Endothelial cell (in vitro differentiated cells): Measurements from ENCODE around the gene TMEM132D. TPM values are rescaled to one million over a fixed set of nuclear protein-coding genes. Genes with fewer than 3 reads are reported as not detected.

Source experiments
- DNase-seq: peaks from one replicate; pipeline ENCODE4 v3.0.0; 2021; ENCODE audit warnings: low spot score
- H3K27ac Mint-ChIP-seq: one replicate; pipeline ENCODE4 v1.8.0; 2021; ENCODE audit warnings: mixed read lengths, inconsistent platforms; ENCODE audit not compliant: unreplicated experiment
- H3K27me3 Mint-ChIP-seq: one replicate; pipeline ENCODE4 v1.8.0; 2021; ENCODE audit warnings: mild to moderate bottlenecking, moderate library complexity, mixed read lengths, inconsistent platforms; ENCODE audit not compliant: unreplicated experiment
- H3K36me3 Mint-ChIP-seq: one replicate; pipeline ENCODE4 v1.8.0; 2021; ENCODE audit warnings: mild to moderate bottlenecking, low read depth, mixed read lengths, inconsistent platforms; ENCODE audit not compliant: unreplicated experiment
- H3K4me1 Mint-ChIP-seq: one replicate; pipeline ENCODE4 v1.8.0; 2021; ENCODE audit warnings: mild to moderate bottlenecking, mixed read lengths, inconsistent platforms; ENCODE audit not compliant: unreplicated experiment
- H3K4me3 Mint-ChIP-seq: one replicate; pipeline ENCODE4 v1.8.0; 2021; ENCODE audit warnings: mild to moderate bottlenecking, mixed read lengths, inconsistent platforms; ENCODE audit not compliant: unreplicated experiment
- H3K9me3 Mint-ChIP-seq: one replicate; pipeline ENCODE4 v1.8.0; 2021; ENCODE audit warnings: mixed read lengths, inconsistent platforms; ENCODE audit not compliant: unreplicated experiment
- CTCF ChIP-seq: fragments of 200-600 bp; sonication (generic); IDR thresholded peaks from one replicate; pipeline ENCODE4 v1.5.0; 2021; ENCODE audit warnings: antibody characterized with exemption; ENCODE audit not compliant: unreplicated experiment
- total RNA-seq: library from RNA; stranded (reverse); fragmentation: NEBNext Ultra II Directional; extraction: Animal tissue kit (Norgen Biotek cat#: 25700); gene quantifications from one replicate; pipeline ENCODE4 v1.2.1, GENCODE V29; 2021; ENCODE audit not compliant: unreplicated experiment

The TMEM132D gene
- total RNA-seq, 1 donor from 2014 or later = not detected

DNA sequence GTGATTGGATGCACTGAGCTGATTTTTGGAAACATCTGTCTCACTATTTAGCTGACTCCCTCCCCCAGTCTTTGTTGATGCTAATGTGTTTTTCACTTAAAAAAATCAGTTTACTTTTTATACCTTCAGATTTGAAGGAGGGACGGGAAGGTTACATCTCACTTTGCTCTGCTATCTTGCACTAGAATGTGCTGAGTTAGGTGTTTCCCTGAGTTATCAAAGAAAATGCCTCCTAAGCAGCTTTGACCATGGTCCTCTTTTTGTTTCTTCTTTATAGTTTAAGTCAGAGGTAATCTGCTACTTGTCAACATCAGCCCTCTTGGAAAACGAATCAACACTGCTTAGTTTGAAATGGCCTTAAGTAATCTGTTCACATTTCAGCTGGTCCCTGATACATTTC, 222.0 kb downstream of the TMEM132D start:
- Mint-ChIP-seq H3K9me3 (peaks cover 32% of the 10 kb centered on the region), H3K27ac (no peak overlapping the region), H3K4me1 (no peaks in the 10 kb centered on the region), H3K36me3 (peaks cover under 1% of the 10 kb centered on the region), H3K4me3 (no peak overlapping the region), H3K27me3 (peaks cover 3% of the 10 kb centered on the region)
- no peak for TF ChIP-seq CTCF
- no peak for DNase-seq

DNA sequence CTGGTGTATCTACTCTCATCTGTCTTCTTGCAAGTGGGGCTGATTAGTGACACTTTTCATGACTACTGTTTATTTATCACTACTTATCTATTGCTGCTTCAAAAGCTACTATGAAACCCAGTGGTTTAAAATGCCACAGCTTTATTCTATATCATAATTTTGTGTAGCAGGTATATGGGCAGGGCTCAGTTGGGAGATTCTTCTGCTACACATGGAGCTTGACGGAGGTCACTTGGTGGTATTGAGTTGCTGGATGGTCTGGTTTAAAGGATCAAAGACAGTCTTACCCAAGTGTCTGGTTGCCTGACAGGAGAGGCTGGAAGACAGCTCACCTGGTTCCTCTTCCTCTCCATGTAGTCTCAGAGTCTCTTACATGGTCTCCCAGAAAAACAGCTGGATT, 222.7 kb downstream of the TMEM132D start:
- Mint-ChIP-seq H3K9me3 (peaks cover 38% of the 10 kb centered on the region), H3K4me3 (no peak overlapping the region), H3K36me3 (peaks cover 6% of the 10 kb centered on the region), H3K4me1 (no peaks in the 10 kb centered on the region), H3K27ac (no peak overlapping the region), H3K27me3 (peaks cover 4% of the 10 kb centered on the region)
- no peak for DNase-seq
- TF ChIP-seq CTCF = no peak

GRCh38 chr12:129676411-129676810, 227.4 kb downstream of the TMEM132D start:
- no peak for DNase-seq
- peaks cover 6% of the 10 kb centered on the region for H3K36me3 Mint-ChIP-seq
- peaks cover 4% of the 10 kb centered on the region for H3K27me3 Mint-ChIP-seq
- peaks cover 35% of the 10 kb centered on the region for H3K9me3 Mint-ChIP-seq
- H3K4me1 Mint-ChIP-seq = no peaks in the 10 kb centered on the region
- no peak for TF ChIP-seq CTCF
- H3K27ac Mint-ChIP-seq = no peak overlapping the region
- H3K4me3 Mint-ChIP-seq = no peak overlapping the region

DNA sequence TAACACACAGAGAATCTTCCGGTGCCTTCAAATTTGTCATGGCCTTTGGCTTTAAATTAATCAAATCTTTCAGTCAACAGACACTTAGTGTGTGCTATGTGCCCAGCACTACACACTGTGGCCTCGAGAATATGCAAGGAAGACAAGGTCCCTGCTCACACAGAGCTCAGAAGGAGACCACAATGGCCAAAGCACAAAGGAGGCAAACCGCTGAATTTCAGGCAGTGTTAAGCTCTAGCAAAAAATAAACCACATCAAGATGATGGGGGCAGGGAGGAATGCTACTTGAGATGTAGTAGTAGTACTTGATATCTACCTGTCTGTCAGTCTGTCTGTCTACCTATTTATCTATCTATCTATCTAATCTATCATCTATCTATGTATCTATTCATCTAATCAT, 227.9 kb downstream of the TMEM132D start:
- no peak for DNase-seq
- H3K27me3 Mint-ChIP-seq = peaks cover 4% of the 10 kb centered on the region
- H3K4me1 Mint-ChIP-seq = no peaks in the 10 kb centered on the region
- H3K9me3 Mint-ChIP-seq = peaks cover 35% of the 10 kb centered on the region
- H3K27ac Mint-ChIP-seq = no peak overlapping the region
- TF ChIP-seq CTCF = no peak
- no peak overlapping the region for H3K4me3 Mint-ChIP-seq
- peaks cover 6% of the 10 kb centered on the region for H3K36me3 Mint-ChIP-seq

DNA sequence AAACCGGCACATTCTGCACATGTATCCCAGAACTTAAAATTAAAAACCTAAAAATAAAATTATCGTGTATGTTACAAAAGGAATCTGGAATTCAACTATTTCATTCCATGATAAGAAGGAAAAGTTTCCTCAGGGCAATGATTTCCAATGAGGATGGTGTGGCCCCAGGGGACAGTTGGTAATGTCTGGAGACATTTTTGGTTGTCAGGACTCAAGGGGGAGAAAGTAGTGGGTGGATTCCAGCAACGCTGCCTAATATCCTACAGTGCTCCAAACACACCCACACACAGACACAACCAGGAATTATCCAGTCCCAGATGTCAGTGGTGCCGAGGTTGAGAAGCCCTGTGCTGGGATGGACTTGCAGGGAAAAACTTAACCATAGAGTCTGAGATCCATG, 228.3 kb downstream of the TMEM132D start:
- H3K27ac Mint-ChIP-seq = no peak overlapping the region
- peaks cover 36% of the 10 kb centered on the region for H3K9me3 Mint-ChIP-seq
- no peak for TF ChIP-seq CTCF
- H3K4me1 Mint-ChIP-seq = no peaks in the 10 kb centered on the region
- peaks cover 6% of the 10 kb centered on the region for H3K36me3 Mint-ChIP-seq
- no peak for DNase-seq
- no peak overlapping the region for H3K4me3 Mint-ChIP-seq
- peaks cover 2% of the 10 kb centered on the region for H3K27me3 Mint-ChIP-seq
